HG03342 (cell line): ENCODE data around the gene DICER1.
A peak's percentile ranks its signal among the peaks of the same experiment; 100 is the strongest.
"Not testable (repeated sequence)": the region's sequence is repeated elsewhere in the genome, so short reads cannot be mapped to it uniquely, and the experiment has no call there.

Experiments
- ATAC-seq: cut with Tn5 transposase; IDR thresholded peaks from one replicate; pipeline ENCODE4 v1.9.1; 2021; ENCODE audit warnings: mild to moderate bottlenecking, moderate library complexity; ENCODE audit not compliant: unreplicated experiment

Gene DICER1

GRCh38 chr14:95157327-95158189, at the start of gene DICER1:
DICER1 (minus strand) TSS chr14:95157529; CDS start chr14:95133458, 24,071 bp downstream.
- peak; percentile 76 for ATAC-seq

GRCh38 chr14:95206534-95206933, 49.2 kb upstream of the DICER1 start:
- ATAC-seq: no peak

- no peak for ATAC-seq
These were observed 47.4 kb upstream of the DICER1 start for GRCh38 chr14:95204705-95205104.

GRCh38 chr14:95201745-95202144, 44.4 kb upstream of the DICER1 start:
- ATAC-seq: not testable (repeated sequence)

GRCh38 chr14:95200404-95200803, 43.1 kb upstream of the DICER1 start:
- ATAC-seq: no peak

- no peak for ATAC-seq
These were observed 42.1 kb upstream of the DICER1 start for GRCh38 chr14:95199298-95199983.

GRCh38 chr14:95198320-95198719, 41.0 kb upstream of the DICER1 start:
- ATAC-seq: no peak

- ATAC-seq: no peak
These were observed 40.2 kb upstream of the DICER1 start for GRCh38 chr14:95197551-95197950.

- no peak for ATAC-seq
These were observed 39.7 kb upstream of the DICER1 start for GRCh38 chr14:95196826-95197545.

GRCh38 chr14:95196268-95196667, 38.9 kb upstream of the DICER1 start:
- ATAC-seq: no peak

- ATAC-seq: no peak
These were observed 37.7 kb upstream of the DICER1 start for GRCh38 chr14:95195031-95195430.

- ATAC-seq: no peak
These were observed 35.8 kb upstream of the DICER1 start for GRCh38 chr14:95193081-95193480.

GRCh38 chr14:95192311-95192710, 35.0 kb upstream of the DICER1 start:
- no peak for ATAC-seq

- ATAC-seq: no peak
These were observed 34.3 kb upstream of the DICER1 start for GRCh38 chr14:95191445-95192199.

GRCh38 chr14:95190857-95191256, 33.5 kb upstream of the DICER1 start:
- no peak for ATAC-seq

GRCh38 chr14:95190346-95190840, 33.1 kb upstream of the DICER1 start:
- ATAC-seq: no peak

GRCh38 chr14:95189367-95190132, 32.2 kb upstream of the DICER1 start:
- ATAC-seq: no peak

- ATAC-seq: no peak
These were observed 31.1 kb upstream of the DICER1 start for GRCh38 chr14:95188380-95188779.

GRCh38 chr14:95185767-95186392, 28.6 kb upstream of the DICER1 start:
- ATAC-seq: no peak
